Neural cell (in vitro differentiated cells): ENCODE data around the gene SZT2.

Experiments
- POLR2AphosphoS5 ChIP-seq: IDR thresholded peaks from 2 replicates; pipeline ENCODE4 v1.6.1; 2012
- TF ChIP-seq, protein P1 (sequence below): fragments of 450-650 bp; IDR thresholded peaks from 2 replicates; pipeline ENCODE4 v1.5.1; 2014; ENCODE audit warnings: antibody characterized with exemption, mild to moderate bottlenecking, moderate library complexity; ENCODE audit not compliant: poor library complexity, severe bottlenecking
- TF ChIP-seq, protein P2 (sequence below): IDR thresholded peaks from 2 replicates; pipeline ENCODE4 v1.6.1; 2012; ENCODE audit warnings: borderline replicate concordance

DNA sequence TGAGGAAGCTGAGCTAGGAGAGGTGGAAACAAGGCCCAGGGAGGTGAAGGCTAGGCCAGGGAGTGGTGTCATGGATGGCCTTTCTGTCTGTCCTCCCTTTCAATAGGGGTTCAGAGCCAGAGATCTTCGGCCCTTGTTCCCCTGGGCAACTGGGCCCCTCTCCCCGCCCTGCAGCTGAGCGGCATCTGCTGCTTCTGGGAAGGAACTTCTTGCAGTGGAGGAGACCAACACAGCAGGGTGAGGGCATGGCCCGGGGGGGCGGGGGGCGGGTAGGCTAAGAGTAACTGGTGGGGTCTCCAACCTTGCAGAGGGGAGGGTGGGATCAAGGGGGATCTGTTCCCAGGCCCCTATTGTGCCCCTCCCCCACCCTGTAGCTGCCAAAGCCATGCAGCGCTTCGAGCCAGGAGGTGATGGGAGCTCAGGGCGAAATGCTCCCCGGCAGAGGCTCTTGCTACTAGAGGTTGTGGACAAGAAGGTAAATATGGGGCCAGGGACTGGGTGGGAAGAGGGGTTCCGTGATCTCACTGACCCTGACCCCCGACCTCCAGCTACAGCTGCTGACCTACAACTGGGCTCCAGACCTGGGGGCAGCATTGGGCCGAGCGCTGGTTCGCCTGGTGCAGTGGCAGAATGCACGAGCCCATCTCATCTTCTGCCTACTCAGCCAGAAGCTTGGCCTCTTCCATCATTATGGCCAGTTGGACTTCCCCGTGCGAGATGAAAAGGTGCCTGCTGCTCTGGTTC lies 52.4 kb downstream of the SZT2 start:
- TF ChIP-seq POLR2AphosphoS5: no peak
- TF ChIP-seq, protein P1, sequence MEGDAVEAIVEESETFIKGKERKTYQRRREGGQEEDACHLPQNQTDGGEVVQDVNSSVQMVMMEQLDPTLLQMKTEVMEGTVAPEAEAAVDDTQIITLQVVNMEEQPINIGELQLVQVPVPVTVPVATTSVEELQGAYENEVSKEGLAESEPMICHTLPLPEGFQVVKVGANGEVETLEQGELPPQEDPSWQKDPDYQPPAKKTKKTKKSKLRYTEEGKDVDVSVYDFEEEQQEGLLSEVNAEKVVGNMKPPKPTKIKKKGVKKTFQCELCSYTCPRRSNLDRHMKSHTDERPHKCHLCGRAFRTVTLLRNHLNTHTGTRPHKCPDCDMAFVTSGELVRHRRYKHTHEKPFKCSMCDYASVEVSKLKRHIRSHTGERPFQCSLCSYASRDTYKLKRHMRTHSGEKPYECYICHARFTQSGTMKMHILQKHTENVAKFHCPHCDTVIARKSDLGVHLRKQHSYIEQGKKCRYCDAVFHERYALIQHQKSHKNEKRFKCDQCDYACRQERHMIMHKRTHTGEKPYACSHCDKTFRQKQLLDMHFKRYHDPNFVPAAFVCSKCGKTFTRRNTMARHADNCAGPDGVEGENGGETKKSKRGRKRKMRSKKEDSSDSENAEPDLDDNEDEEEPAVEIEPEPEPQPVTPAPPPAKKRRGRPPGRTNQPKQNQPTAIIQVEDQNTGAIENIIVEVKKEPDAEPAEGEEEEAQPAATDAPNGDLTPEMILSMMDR: no peak
- TF ChIP-seq, protein P2, sequence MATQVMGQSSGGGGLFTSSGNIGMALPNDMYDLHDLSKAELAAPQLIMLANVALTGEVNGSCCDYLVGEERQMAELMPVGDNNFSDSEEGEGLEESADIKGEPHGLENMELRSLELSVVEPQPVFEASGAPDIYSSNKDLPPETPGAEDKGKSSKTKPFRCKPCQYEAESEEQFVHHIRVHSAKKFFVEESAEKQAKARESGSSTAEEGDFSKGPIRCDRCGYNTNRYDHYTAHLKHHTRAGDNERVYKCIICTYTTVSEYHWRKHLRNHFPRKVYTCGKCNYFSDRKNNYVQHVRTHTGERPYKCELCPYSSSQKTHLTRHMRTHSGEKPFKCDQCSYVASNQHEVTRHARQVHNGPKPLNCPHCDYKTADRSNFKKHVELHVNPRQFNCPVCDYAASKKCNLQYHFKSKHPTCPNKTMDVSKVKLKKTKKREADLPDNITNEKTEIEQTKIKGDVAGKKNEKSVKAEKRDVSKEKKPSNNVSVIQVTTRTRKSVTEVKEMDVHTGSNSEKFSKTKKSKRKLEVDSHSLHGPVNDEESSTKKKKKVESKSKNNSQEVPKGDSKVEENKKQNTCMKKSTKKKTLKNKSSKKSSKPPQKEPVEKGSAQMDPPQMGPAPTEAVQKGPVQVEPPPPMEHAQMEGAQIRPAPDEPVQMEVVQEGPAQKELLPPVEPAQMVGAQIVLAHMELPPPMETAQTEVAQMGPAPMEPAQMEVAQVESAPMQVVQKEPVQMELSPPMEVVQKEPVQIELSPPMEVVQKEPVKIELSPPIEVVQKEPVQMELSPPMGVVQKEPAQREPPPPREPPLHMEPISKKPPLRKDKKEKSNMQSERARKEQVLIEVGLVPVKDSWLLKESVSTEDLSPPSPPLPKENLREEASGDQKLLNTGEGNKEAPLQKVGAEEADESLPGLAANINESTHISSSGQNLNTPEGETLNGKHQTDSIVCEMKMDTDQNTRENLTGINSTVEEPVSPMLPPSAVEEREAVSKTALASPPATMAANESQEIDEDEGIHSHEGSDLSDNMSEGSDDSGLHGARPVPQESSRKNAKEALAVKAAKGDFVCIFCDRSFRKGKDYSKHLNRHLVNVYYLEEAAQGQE: no peak
